Loucy (cell line): ENCODE results near the gene RHEBL1.

Experiments
- H2AFZ ChIP-seq: fragments of 200-600 bp; sonication (generic); 2 replicates; pipeline ENCODE4 v1.6.0; 2016; ENCODE audit warnings: antibody characterized with exemption, mild to moderate bottlenecking, low read length, moderate library complexity
- H3F3A ChIP-seq: fragments of 200-600 bp; 2 replicates; pipeline ENCODE4 v1.6.0; 2016; ENCODE audit warnings: antibody characterized with exemption, low read depth, mild to moderate bottlenecking
- H3K27me3 ChIP-seq: fragments of 200-600 bp; sonication (generic); 2 replicates; pipeline ENCODE4 v1.6.1; 2014; ENCODE audit warnings: low read length, mild to moderate bottlenecking; ENCODE audit not compliant: insufficient read depth, poor library complexity, severe bottlenecking
- H3K36me3 ChIP-seq: fragments of 200-600 bp; sonication (generic); 2 replicates; pipeline ENCODE4 v1.6.1; 2016; ENCODE audit warnings: low read length; ENCODE audit not compliant: insufficient read depth
- H3K4me1 ChIP-seq: fragments of 200-600 bp; sonication (generic); 2 replicates; pipeline ENCODE4 v1.5.1; 2014; ENCODE audit warnings: low read length, mild to moderate bottlenecking; ENCODE audit not compliant: insufficient read depth, poor library complexity, severe bottlenecking
- H3K4me2 ChIP-seq: fragments of 200-600 bp; sonication (generic); 2 replicates; pipeline ENCODE4 v1.6.0; 2014; ENCODE audit warnings: antibody characterized with exemption, low read length, low read depth, mild to moderate bottlenecking; ENCODE audit not compliant: poor library complexity, severe bottlenecking
- H3K4me3 ChIP-seq: fragments of 200-600 bp; sonication (generic); 2 replicates; pipeline ENCODE4 v1.5.1; 2014; ENCODE audit warnings: low read length, mild to moderate bottlenecking, mixed read lengths; ENCODE audit not compliant: poor library complexity, severe bottlenecking
- H3K79me2 ChIP-seq: fragments of 200-600 bp; sonication (generic); 2 replicates; pipeline ENCODE4 v1.6.1; 2014; ENCODE audit warnings: low read length; ENCODE audit not compliant: insufficient read depth
- H3K9ac ChIP-seq: fragments of 200-600 bp; sonication (generic); 2 replicates; pipeline ENCODE4 v1.6.0; 2014; ENCODE audit warnings: mild to moderate bottlenecking, low read depth, low read length, moderate library complexity; ENCODE audit not compliant: poor library complexity, severe bottlenecking
- H3K9me2 ChIP-seq: fragments of 200-600 bp; sonication (generic); replicated peaks from 2 replicates; pipeline ENCODE4 v1.6.1; 2016; ENCODE audit warnings: low read depth, low read length, mixed read lengths
- H3K9me3 ChIP-seq: fragments of 200-600 bp; sonication (generic); 2 replicates; pipeline ENCODE4 v1.6.1; 2014; ENCODE audit warnings: mild to moderate bottlenecking, antibody characterized with exemption, low read length, low read depth; ENCODE audit not compliant: insufficient read depth
- H4K20me1 ChIP-seq: fragments of 200-600 bp; sonication (generic); 2 replicates; pipeline ENCODE4 v1.6.0; 2014; ENCODE audit warnings: antibody characterized with exemption, low read length, mild to moderate bottlenecking; ENCODE audit not compliant: insufficient read depth, poor library complexity, severe bottlenecking
- CTCF ChIP-seq: fragments of 200-600 bp; sonication (generic); conservative IDR thresholded peaks from 2 replicates; pipeline ENCODE4 v1.5.1; 2014; ENCODE audit warnings: mild to moderate bottlenecking, antibody characterized with exemption, low read length
- EZH2phosphoT487 ChIP-seq: fragments of 200-600 bp; IDR thresholded peaks from 2 replicates; pipeline ENCODE4 v1.6.1; 2018; ENCODE audit warnings: antibody characterized with exemption, mild to moderate bottlenecking, moderate library complexity, borderline replicate concordance

RHEBL1 gene

GRCh38 chr12:49094160-49094974, 24.6 kb upstream of the RHEBL1 start, which contains the start of gene DHH:
DHH (minus strand) TSS chr12:49094801; CDS start chr12:49094512, 289 bp downstream.
- H3K4me3 ChIP-seq: no peak within 1 kb of the TSS

GRCh38 chr12:49093792-49094159, 24.0 kb upstream of the RHEBL1 start:
- no peaks in the 10 kb centered on the region for H3K9me3 ChIP-seq
- H3K79me2 ChIP-seq: no peaks in the 10 kb centered on the region
- H3K9me2 ChIP-seq: no peaks in the 10 kb centered on the region
- peaks cover 8% of the 10 kb centered on the region; the same call in 1 of the 2 replicates for H3K36me3 ChIP-seq
- H3K4me1 ChIP-seq: peaks cover 7% of the 10 kb centered on the region
- no peaks in the 10 kb centered on the region for H3K27me3 ChIP-seq
- no peak overlapping the region for H2AFZ ChIP-seq
- H4K20me1 ChIP-seq: no peaks in the 10 kb centered on the region
- H3K9ac ChIP-seq: no peak overlapping the region
- H3K4me3 ChIP-seq: no peak overlapping the region
- no peaks in the 10 kb centered on the region for H3F3A ChIP-seq
- H3K4me2 ChIP-seq: no peak overlapping the region
- TF ChIP-seq CTCF (no peak), EZH2phosphoT487 (no peak)

More at GRCh38 chr12:49094160-49094974, 24.6 kb upstream of the RHEBL1 start, which contains the start of gene DHH:
- TF ChIP-seq CTCF: no peak
- TF ChIP-seq EZH2phosphoT487: no peak
- Histone ChIP-seq H3K36me3 (peaks cover 8% of the 10 kb centered on the region; the same call in 1 of the 2 replicates), H3K9me2 (no peaks in the 10 kb centered on the region), H3K4me2 (no peak within 1 kb of the TSS), H3K4me1 (peaks cover 2% of the 10 kb centered on the region), H3K9ac (no peak within 1 kb of the TSS), H3K27me3 (no peaks in the 10 kb centered on the region), H4K20me1 (no peaks in the 10 kb centered on the region), H3K79me2 (no peaks in the 10 kb centered on the region), H3K9me3 (no peaks in the 10 kb centered on the region), H2AFZ (no peak within 1 kb of the TSS), H3F3A (no peaks in the 10 kb centered on the region)

- Histone ChIP-seq H3K36me3 (peaks cover 8% of the 10 kb centered on the region; the same call in 1 of the 2 replicates), H3K27me3 (no peaks in the 10 kb centered on the region), H2AFZ (no peak overlapping the region), H3K9ac (no peak overlapping the region), H3K9me2 (no peaks in the 10 kb centered on the region), H3K4me1 (peaks cover 14% of the 10 kb centered on the region), H3K4me2 (no peak overlapping the region), H3F3A (no peaks in the 10 kb centered on the region), H4K20me1 (no peaks in the 10 kb centered on the region), H3K79me2 (no peaks in the 10 kb centered on the region), H3K4me3 (no peak overlapping the region), H3K9me3 (no peaks in the 10 kb centered on the region)
- TF ChIP-seq CTCF (no peak), EZH2phosphoT487 (no peak)
These were observed 23.1 kb upstream of the RHEBL1 start for GRCh38 chr12:49092816-49093406.
